Hematopoietic multipotent progenitor cell treated with erythropoietin and hydrocortisone succinate and interleukin-3 and kit ligand, for 8 days (in vitro differentiated cells): ENCODE data around the gene TANGO6.
"Not testable (repeated sequence)": the region's sequence is repeated elsewhere in the genome, so short reads cannot be mapped to it uniquely, and the experiment has no call there.

ENCODE experiments used
- DNase-seq: peaks from one replicate; pipeline ENCODE4 v3.0.0-alpha.2; 2015

The TANGO6 gene

DNA sequence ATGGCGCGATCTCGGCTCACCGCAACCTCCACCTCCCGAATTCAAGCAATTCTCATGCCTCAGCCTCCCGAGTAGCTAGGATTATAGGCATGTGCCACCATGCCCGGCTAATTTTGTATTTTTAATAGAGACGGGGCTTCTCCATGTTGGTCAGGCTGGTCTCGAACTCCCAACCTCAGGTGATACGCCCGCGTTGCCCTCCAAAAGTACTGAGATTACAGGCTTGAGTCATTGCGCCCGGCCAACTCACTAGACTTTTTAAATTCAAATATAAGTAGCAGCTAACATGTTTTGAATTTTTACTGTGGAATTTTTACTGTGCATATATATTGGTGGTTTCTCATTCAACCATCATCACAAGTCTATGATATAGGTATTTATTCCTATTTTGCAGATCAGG is 281.6 kb downstream of the TANGO6 start:
- DNase-seq = not testable (repeated sequence)

DNA sequence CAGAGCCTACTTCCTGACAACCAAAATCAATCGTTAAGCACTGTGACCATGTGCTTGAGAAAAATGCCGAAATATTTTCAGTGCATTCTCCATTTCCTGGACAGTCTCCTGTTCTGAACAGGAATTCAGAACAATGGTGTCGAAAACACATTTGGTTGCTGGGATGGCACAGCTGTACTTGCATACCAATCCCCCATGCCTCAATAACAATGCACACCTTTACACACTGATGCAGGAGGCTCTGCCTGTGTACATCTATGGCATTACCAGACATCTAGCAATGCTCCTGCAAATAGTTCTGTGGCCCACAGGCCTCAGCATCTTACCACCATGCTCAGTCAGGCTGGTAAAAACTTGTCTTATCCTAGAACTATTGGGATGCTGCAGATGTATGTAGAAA is 282.9 kb downstream of the TANGO6 start:
- no peak for DNase-seq

DNA sequence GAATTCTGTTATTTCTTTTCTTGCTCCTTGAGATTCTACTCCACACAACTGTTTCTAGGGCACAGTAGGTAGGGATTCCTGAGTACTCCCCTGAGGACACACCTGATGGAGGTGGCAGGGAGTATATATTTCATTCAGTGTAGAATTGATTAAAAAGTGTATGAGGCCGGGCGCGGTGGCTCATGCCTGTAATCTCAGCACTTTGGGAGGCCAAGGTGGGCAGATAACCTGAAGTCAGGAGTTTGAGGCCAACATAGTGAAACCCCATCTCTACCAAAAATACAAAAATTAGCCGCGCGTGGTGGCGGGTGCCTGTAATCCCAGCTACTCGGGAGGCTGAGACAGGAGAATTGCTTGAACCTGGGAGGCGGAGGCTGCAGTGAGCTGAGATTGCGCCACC is 283.5 kb downstream of the TANGO6 start:
- not testable (repeated sequence) for DNase-seq

DNA sequence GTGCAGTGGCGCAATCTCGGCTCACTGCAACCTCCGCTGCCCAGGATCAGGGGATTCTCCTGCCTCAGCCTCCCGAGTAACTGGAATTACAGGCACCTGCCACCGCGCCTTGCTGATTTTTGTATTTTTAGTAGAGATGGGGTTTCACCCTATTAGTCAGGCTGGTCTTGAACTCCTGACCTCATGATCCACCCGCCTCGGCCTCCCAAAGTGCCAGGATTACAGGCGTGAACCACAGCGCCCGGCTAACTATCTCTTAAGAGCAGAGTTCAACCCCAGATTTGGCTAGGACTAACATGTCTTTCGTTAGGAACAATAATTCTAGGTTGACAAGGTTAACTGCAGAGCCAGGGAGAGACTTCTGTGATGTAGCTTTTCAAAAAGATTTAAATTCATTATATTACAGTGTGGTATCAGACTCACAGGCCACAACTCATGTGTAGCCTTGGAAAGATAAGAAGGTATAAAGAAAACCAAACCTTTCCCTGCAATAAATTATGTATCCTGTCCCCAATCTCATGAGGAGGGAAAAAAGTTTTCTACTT is 284.7 kb downstream of the TANGO6 start:
- DNase-seq = no peak

DNA sequence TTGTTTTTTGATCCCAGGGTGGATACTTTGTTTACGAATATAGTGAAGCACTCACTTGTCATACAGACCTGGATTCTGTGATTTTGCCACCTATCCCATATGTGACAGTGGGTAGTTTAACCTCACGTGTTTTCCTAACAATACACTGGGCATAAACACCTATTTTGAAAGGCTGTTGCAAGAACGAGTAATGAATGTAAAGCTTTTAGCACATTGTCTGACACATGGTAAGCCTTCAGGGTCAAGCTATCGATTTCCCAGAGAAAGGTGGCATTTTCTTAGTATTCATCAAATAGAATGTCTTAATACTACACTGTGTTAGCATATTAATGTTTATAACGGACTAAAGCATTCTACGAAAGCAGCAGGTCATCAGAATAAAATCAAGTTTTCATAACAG is 287.1 kb downstream of the TANGO6 start:
- no peak for DNase-seq

DNA sequence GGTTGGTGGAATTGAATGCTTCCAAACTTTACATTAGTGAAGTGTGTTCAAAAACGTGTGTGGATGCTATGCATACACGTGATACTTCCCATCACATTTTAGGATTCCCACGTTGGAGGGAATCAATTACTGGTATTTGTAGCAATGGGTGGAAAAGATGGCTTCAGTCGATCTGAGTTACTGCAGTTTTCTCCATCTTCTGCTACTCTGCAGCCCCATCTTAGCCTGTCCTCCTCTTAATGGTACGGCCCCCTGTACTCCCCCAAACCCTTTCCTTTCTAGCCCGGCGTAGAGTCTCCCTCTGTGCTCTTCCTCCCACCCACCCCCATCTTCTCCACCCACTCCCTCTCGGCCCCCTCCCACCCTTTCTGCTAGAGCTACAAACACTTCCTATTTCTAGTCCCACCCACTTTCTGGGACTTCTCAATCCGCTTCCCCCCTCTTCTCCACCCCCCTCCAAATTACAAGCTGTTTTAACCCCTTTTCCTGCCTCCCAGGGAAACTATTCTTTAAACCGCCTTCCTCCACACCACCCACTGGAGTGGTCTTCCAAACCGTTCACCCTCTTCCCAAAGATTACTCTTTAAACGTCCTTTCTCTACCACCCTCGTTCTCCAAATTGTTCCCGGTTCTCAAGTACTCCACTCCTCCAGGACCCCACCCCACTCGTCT is 288.0 kb downstream of the TANGO6 start:
- DNase-seq = peak; percentile 31

DNA sequence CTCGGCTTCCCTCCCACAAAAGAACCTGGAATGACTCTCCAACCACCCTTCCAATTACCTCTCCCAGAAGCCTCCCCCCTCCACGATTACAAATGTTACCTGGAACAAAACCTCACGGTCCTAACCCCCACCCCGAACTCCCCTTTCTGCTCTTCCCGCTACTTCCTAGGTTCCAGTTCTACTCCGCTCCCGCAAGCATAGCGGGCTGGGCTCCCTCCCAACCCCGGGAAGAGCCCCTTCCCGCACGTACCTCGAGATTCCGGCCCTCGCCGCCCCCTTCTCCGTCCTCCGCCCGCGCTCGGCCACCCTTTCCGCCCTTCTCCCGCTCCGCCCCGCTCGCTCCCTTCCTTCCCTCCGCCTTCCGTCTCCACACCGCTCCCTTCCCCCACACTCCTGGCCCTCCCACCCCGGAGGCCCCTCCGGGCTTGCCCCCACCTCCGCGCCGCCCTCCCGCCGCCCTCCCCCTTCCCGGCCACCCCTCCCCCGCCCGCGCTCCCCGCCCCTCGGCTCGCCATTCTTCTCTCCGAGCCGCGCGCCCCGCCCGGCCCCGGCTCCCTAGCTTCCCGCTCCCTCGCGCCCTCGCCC is 288.6 kb downstream of the TANGO6 start:
- DNase-seq = peak; percentile 82

DNA sequence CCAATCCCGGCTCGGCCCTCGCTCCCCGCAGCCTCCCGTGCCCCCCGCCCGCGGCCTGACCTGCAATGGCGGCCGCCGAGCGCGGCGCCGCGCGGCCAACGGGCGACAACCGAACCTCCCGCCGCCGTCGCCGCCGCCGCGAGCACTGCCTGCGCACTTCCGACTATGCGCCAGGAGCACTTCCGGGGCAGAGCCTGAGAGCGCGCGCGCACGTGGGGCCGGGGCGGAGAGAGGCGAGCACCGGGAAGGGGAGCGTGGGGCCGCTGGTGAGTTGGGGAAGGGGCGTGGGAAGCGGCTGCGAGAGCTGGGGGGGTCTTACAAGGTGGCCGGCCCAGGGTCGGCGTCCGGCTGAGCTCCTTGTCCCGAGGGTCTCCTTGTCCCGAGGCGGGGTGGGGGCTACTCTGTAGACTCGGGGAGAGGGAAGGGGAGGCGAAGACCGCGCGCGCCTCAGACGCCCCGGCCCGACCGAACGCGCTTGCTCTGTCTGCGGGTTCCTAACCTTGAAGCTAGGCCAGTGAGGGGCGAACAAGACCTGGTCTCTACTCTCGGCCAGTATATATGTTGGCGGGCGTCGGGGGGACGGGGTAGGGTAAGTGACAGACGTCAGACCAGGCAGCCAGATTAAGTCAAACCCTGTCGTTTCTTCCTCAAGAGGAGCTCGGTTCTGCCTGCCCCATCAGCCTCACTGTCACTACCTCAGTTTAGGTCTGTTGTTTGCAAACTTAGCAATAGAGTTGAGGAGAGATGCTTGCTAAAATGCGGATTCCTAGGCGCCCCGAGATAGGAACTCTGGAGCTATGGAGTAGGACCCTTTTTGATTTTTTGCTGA is 289.3 kb downstream of the TANGO6 start, which contains the start of the genes CHTF8 and UTP4:
Gene CHTF8, minus strand, starts transcription at position 165 of the 829 bp plus-strand sequence. CDS start 11,130 bp downstream, outside the sequence.
Gene UTP4, plus strand, starts transcription at position 226 of the 829 bp plus-strand sequence. CDS start 811 bp downstream, outside the sequence.
- peak; percentile 84 for DNase-seq

DNA sequence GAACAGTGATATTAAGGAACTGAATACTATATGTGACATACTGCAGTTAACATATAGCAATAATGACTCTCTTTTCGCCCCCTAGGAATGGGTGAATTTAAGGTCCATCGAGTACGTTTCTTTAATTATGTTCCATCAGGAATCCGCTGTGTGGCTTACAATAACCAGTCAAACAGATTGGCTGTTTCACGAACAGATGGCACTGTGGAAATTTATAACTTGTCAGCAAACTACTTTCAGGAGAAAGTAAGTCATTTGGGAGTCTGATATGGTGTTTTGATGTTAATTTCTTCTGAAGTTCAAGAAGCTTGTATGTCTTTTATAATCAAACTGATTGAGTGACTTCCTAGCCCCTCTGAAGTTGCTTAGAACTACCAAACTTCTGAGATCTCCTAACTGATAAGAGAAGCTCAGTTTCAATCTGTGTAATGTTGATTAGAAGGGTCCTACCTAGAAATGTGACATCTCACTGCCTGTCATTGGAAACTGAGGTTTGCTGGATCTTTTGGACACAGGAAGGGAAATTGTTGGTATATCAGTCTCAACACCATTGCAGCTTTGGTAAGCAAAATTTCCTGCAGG is 290.1 kb downstream of the TANGO6 start:
- DNase-seq = peak; percentile 18
